GM21786 (cell line): ENCODE measurements around the gene TOX4.
"Not testable (repeated sequence)": the region's sequence is repeated elsewhere in the genome, so short reads cannot be mapped to it uniquely, and the experiment has no call there.

ENCODE experiments used
- ATAC-seq: cut with Tn5 transposase; IDR thresholded peaks from one replicate; pipeline ENCODE4 v1.9.1; 2021; ENCODE audit not compliant: unreplicated experiment

TOX4 gene

GRCh38 chr14:21476925-21477681 lies at the start of gene TOX4, which contains the start of gene RAB2B:
TSS of gene TOX4 (plus strand) at chr14:21477195. CDS start at chr14:21477279, 84 bp downstream.
TSS of gene RAB2B (minus strand) at chr14:21476959. CDS start at chr14:21476872, 87 bp downstream.
- peak; percentile 100 for ATAC-seq

- ATAC-seq, result no peak
Measured at GRCh38 chr14:21428930-21429329, 48.1 kb upstream of the TOX4 start.

- no peak for ATAC-seq
Measured at GRCh38 chr14:21431126-21431525, 45.9 kb upstream of the TOX4 start.

GRCh38 chr14:21436567-21437062 lies 40.4 kb upstream of the TOX4 start:
- no peak for ATAC-seq

- peak; percentile 99 for ATAC-seq
Measured at GRCh38 chr14:21437063-21437901, 39.7 kb upstream of the TOX4 start.

- no peak for ATAC-seq
Measured at GRCh38 chr14:21440859-21441258, 36.1 kb upstream of the TOX4 start.

GRCh38 chr14:21442657-21443056 lies 34.3 kb upstream of the TOX4 start:
- not testable (repeated sequence) for ATAC-seq

GRCh38 chr14:21449899-21450216 lies 27.1 kb upstream of the TOX4 start:
- no peak for ATAC-seq

- ATAC-seq, result no peak
Measured at GRCh38 chr14:21454843-21455544, 22.0 kb upstream of the TOX4 start.

GRCh38 chr14:21455592-21455911 lies 21.4 kb upstream of the TOX4 start:
- peak; percentile 12 for ATAC-seq

- ATAC-seq, result peak; percentile 96
Measured at GRCh38 chr14:21455912-21456667, 20.9 kb upstream of the TOX4 start, which contains the start of gene CHD8. TSS of gene CHD8 (minus strand) at chr14:21456123. CDS start at chr14:21431643, 24,480 bp downstream.

- no peak for ATAC-seq
Measured at GRCh38 chr14:21467616-21468015, 9.4 kb upstream of the TOX4 start.

- no peak for ATAC-seq
Measured at GRCh38 chr14:21475767-21476522, 1.1 kb upstream of the TOX4 start.

- peak; percentile 15 for ATAC-seq
Measured at GRCh38 chr14:21476523-21476924, 471 bp upstream of the TOX4 start.

- ATAC-seq, result no peak
Measured at GRCh38 chr14:21486640-21487087, 9.7 kb downstream of the TOX4 start.

GRCh38 chr14:21494902-21495762 lies 18.1 kb downstream of the TOX4 start:
- no peak for ATAC-seq

- ATAC-seq, result no peak
Measured at GRCh38 chr14:21496453-21496852, 19.5 kb downstream of the TOX4 start.

GRCh38 chr14:21498540-21499526 lies 21.8 kb downstream of the TOX4 start:
- ATAC-seq, result peak; percentile 53
